Stimulated activated CD8-positive, alpha-beta memory T cell treated with anti-CD3 and anti-CD28 coated beads, Interleukin-7, amount 100 ng/mL, for 48 hours (primary cell): ENCODE measurements around the gene WDR86.

Experiments
- DNase-seq, 2 donors: peaks; one replicate each; pipeline ENCODE4 v3.0.0-alpha.2; 2020; ENCODE audit warnings: low read depth in 1 of 2; ENCODE audit errors: extremely low read depth in 1 of 2

The WDR86 gene

GRCh38 chr7:151363182-151363581, 46.7 kb downstream of the WDR86 start:
- DNase-seq: no peak

GRCh38 chr7:151361193-151361959, 48.5 kb downstream of the WDR86 start:
- no peak for DNase-seq

- DNase-seq: no peak
Observed at GRCh38 chr7:151352512-151352911, 57.3 kb downstream of the WDR86 start.

- peak; percentile 22 to 39 for DNase-seq
Observed at GRCh38 chr7:151351967-151352366, 57.9 kb downstream of the WDR86 start.

GRCh38 chr7:151351027-151351426, 58.8 kb downstream of the WDR86 start:
- peak in 1 of 2 donors; percentile 49 for DNase-seq

- DNase-seq: no peak
Observed at GRCh38 chr7:151349507-151349853, 60.4 kb downstream of the WDR86 start.

GRCh38 chr7:151348970-151349369, 60.9 kb downstream of the WDR86 start:
- no peak for DNase-seq

GRCh38 chr7:151347200-151347599, 62.6 kb downstream of the WDR86 start:
- no peak for DNase-seq

- no peak for DNase-seq
Observed at GRCh38 chr7:151346470-151346769, 63.4 kb downstream of the WDR86 start.

- no peak for DNase-seq
Observed at GRCh38 chr7:151345576-151346469, 64.0 kb downstream of the WDR86 start.

- DNase-seq: no peak
Observed at GRCh38 chr7:151343516-151343915, 66.3 kb downstream of the WDR86 start.

GRCh38 chr7:151342811-151343210, 67.0 kb downstream of the WDR86 start:
- no peak for DNase-seq

GRCh38 chr7:151342102-151342646, 67.7 kb downstream of the WDR86 start:
- DNase-seq: no peak

- DNase-seq: peak; percentile 83 to 85
Observed at GRCh38 chr7:151341357-151342101, 68.3 kb downstream of the WDR86 start, which contains the start of gene NUB1. TSS of gene NUB1 (plus strand) at chr7:151341812. CDS start at chr7:151345350, 3,538 bp downstream.

- no peak for DNase-seq
Observed at GRCh38 chr7:151340794-151341356, 69.0 kb downstream of the WDR86 start.

- DNase-seq: no peak
Observed at GRCh38 chr7:151339651-151340382, 70.0 kb downstream of the WDR86 start.

- no peak for DNase-seq
Observed at GRCh38 chr7:151338809-151339208, 71.0 kb downstream of the WDR86 start.

- DNase-seq: no peak
Observed at GRCh38 chr7:151337346-151337745, 72.5 kb downstream of the WDR86 start.

- DNase-seq: no peak
Observed at GRCh38 chr7:151336027-151336708, 73.7 kb downstream of the WDR86 start.

- no peak for DNase-seq
Observed at GRCh38 chr7:151334628-151335027, 75.2 kb downstream of the WDR86 start.
